ENCODE measurements around the gene P2RX5.

DNA sequence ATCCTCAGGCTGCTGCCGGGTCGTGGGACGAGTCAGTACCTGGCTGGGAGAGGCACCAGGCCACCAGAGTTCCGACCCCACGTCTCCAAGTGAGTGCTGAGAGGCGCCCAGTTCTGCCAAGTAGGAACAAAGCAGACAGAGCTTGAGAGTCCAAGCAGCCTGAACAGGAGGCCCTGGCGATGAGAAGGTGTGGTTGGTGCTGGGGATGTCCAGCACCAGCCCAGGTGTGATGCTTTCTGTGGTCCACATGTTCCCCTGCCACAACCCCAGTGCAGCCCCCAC lies 38.4 kb downstream of the P2RX5 start:
- TF ChIP-seq, protein P1, sequence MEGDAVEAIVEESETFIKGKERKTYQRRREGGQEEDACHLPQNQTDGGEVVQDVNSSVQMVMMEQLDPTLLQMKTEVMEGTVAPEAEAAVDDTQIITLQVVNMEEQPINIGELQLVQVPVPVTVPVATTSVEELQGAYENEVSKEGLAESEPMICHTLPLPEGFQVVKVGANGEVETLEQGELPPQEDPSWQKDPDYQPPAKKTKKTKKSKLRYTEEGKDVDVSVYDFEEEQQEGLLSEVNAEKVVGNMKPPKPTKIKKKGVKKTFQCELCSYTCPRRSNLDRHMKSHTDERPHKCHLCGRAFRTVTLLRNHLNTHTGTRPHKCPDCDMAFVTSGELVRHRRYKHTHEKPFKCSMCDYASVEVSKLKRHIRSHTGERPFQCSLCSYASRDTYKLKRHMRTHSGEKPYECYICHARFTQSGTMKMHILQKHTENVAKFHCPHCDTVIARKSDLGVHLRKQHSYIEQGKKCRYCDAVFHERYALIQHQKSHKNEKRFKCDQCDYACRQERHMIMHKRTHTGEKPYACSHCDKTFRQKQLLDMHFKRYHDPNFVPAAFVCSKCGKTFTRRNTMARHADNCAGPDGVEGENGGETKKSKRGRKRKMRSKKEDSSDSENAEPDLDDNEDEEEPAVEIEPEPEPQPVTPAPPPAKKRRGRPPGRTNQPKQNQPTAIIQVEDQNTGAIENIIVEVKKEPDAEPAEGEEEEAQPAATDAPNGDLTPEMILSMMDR (IDR thresholded peaks at IDR 0.05): no peak
- TF ChIP-seq ZFX (IDR thresholded peaks at IDR 0.05; ENCODE audit: borderline replicate concordance): no peak
